Esophagus muscularis mucosa (tissue), 3 donors: ENCODE data around the gene GATA2.

Experiments
- CTCF ChIP-seq, 3 experiments: fragments of 200-600 bp in 2 of 3; fragments of 450-650 bp in 1 of 3; sonication (generic) in 2 of 3; IDR thresholded peaks; one replicate each; pipeline ENCODE4 v1.5.1; 2017 to 2019; ENCODE audit warnings: antibody characterized with exemption in 3 of 3, mild to moderate bottlenecking in 2 of 3, moderate library complexity in 1 of 3
- EP300 ChIP-seq: sonication (generic); formaldehyde crosslinking; IDR thresholded peaks from one replicate; pipeline ENCODE4 v1.6.1; 2017; ENCODE audit warnings: antibody characterized with exemption

- TF ChIP-seq CTCF (IDR thresholded peaks at IDR 0.05) (no peak), EP300 (no peak)
Measured at GRCh38 chr3:128434524-128434923, 58.5 kb downstream of the GATA2 start.
